HepG2 (cell line): ENCODE results near the gene NFIC. TPM values are rescaled to one million over a fixed set of nuclear protein-coding genes. Genes with fewer than 3 reads are reported as not detected.

Experiments used
- ARNT2 ChIP-seq: sonication (generic); formaldehyde crosslinking; IDR thresholded peaks from 2 replicates; pipeline ENCODE4 v1.8.0; 2022; ENCODE audit warnings: mild to moderate bottlenecking, low read depth, missing genetic modification reagents, moderate library complexity
- FOXP1 ChIP-seq, 2 experiments: fragments of 450-650 bp in 1 of 2; IDR thresholded peaks; 2 replicates each; pipeline ENCODE4 v1.6.1; 2017 to 2018; ENCODE audit warnings: antibody characterized with exemption in 1 of 2
- GABPB1 ChIP-seq: IDR thresholded peaks from 2 replicates; pipeline ENCODE4 v1.6.1; 2016; ENCODE audit warnings: mild to moderate bottlenecking, missing genetic modification reagents, moderate library complexity, missing compliant biosample characterization
- KAT2B ChIP-seq: fragments of 150-350 bp; IDR thresholded peaks from 2 replicates; pipeline ENCODE4 v1.6.1; 2014; ENCODE audit warnings: low read depth, low read length, borderline replicate concordance
- NFYC ChIP-seq: IDR thresholded peaks from 2 replicates; pipeline ENCODE4 v1.6.1; 2016; ENCODE audit warnings: missing genetic modification reagents, missing compliant biosample characterization
- PBX2 ChIP-seq: IDR thresholded peaks from 2 replicates; pipeline ENCODE4 v1.6.1; 2016; ENCODE audit warnings: control low read depth
- PLRG1 ChIP-seq: fragments of 450-650 bp; conservative IDR thresholded peaks from 2 replicates; pipeline ENCODE4 v1.6.1; 2016
- RNF2 ChIP-seq: fragments of 450-650 bp; conservative IDR thresholded peaks from 2 replicates; pipeline ENCODE4 v1.6.1; 2016; ENCODE audit warnings: low read depth
- SMYD3 ChIP-seq: sonication (generic); formaldehyde crosslinking; IDR thresholded peaks from 2 replicates; pipeline ENCODE4 v1.8.1; 2023; ENCODE audit warnings: mild to moderate bottlenecking, missing genetic modification reagents
- SNAI1 ChIP-seq: sonication (generic); formaldehyde crosslinking; IDR thresholded peaks from 2 replicates; pipeline ENCODE4 v1.5.0; 2020; ENCODE audit warnings: mild to moderate bottlenecking, missing genetic modification reagents, borderline replicate concordance
- THAP11 ChIP-seq: IDR thresholded peaks from 2 replicates; pipeline ENCODE4 v1.6.1; 2016; ENCODE audit warnings: missing biosample characterization, missing genetic modification reagents
- U2AF1 ChIP-seq: fragments of 200-400 bp; formaldehyde crosslinking; optimal IDR thresholded peaks from 2 replicates; pipeline ENCODE3; 2017; ENCODE audit warnings: mild to moderate bottlenecking, low read depth, low read length
- USF2 ChIP-seq, 2 experiments: sonication (generic) in 1 of 2; formaldehyde crosslinking in 1 of 2; IDR thresholded peaks; 2 replicates each; pipeline versions ENCODE4 v1.5.1 to v1.6.1; 2011 to 2020; ENCODE audit warnings: borderline replicate concordance in 1 of 2, low read depth in 1 of 2, low read length in 1 of 2, mild to moderate bottlenecking in 1 of 2, missing genetic modification reagents in 1 of 2, moderate library complexity in 1 of 2
- ZBTB44 ChIP-seq: sonication (generic); formaldehyde crosslinking; IDR thresholded peaks from 2 replicates; pipeline ENCODE4 v1.4.0; 2020; ENCODE audit warnings: missing genetic modification reagents
- ZNF256 ChIP-seq: sonication (generic); formaldehyde crosslinking; conservative IDR thresholded peaks from 2 replicates; pipeline ENCODE4 v1.4.0; 2020; ENCODE audit warnings: missing genetic modification reagents
- ZNF263 ChIP-seq: sonication (generic); formaldehyde crosslinking; IDR thresholded peaks from 2 replicates; pipeline ENCODE4 v1.4.0; 2020; ENCODE audit warnings: missing genetic modification reagents
- ZNF740 ChIP-seq: sonication (generic); formaldehyde crosslinking; IDR thresholded peaks from 2 replicates; pipeline ENCODE4 v1.4.0; 2020; ENCODE audit warnings: missing genetic modification reagents
- ZNF746 ChIP-seq: sonication (generic); formaldehyde crosslinking; IDR thresholded peaks from 2 replicates; pipeline ENCODE4 v1.8.0; 2022; ENCODE audit warnings: mild to moderate bottlenecking, missing genetic modification reagents
- polyA plus RNA-seq, 8 experiments: library from polyadenylated mRNA; depleted of rRNA in 3 of 8; stranded (reverse) in 7 of 8; unstranded in 1 of 8; fragments of >200 nt; fragmentation: Illumina TruSeq in 4 of 8; extraction: Trizol in 4 of 8; gene quantifications; 2 replicates each; pipeline versions ENCODE4 v1.2.1 to v1.2.3, GENCODE V29; 2011 to 2016; ENCODE audit warnings: low read depth in 4 of 8, missing spikeins in 1 of 8, mixed read lengths in 1 of 8; ENCODE audit not compliant: insufficient read depth in 1 of 8
- total RNA-seq, 5 experiments: library from RNA; depleted of rRNA; stranded (reverse); fragments of >200 nt; fragmentation: Illumina TruSeq; extraction: Trizol; gene quantifications; 2 replicates each; pipeline ENCODE4 v1.2.3, GENCODE V29; 2016; ENCODE audit warnings: low read depth in 1 of 5
- TF ChIP-seq, protein P1 (sequence below), 2 experiments: fragments of 450-650 bp in 1 of 2; sonication (generic) in 1 of 2; formaldehyde crosslinking; IDR thresholded peaks; 2 replicates each; pipeline versions ENCODE4 v1.5.0 to v1.8.0; 2020 to 2022; ENCODE audit warnings: mild to moderate bottlenecking in 1 of 2, missing genetic modification reagents in 1 of 2
- TF ChIP-seq, protein P2 (sequence below): sonication (generic); formaldehyde crosslinking; IDR thresholded peaks from 2 replicates; pipeline ENCODE4 v1.5.1; 2020; ENCODE audit warnings: missing genetic modification reagents, mild to moderate bottlenecking, borderline replicate concordance
- TF ChIP-seq, protein P3 (sequence below): sonication (generic); formaldehyde crosslinking; IDR thresholded peaks from 2 replicates; pipeline ENCODE4 v1.5.0; 2020; ENCODE audit warnings: mild to moderate bottlenecking, missing genetic modification reagents

Gene NFIC
- total and polyA plus RNA-seq, 2 of the 13 experiments (the other 11 are each of a cell fraction or from before 2014, with no cell fraction given) = 1.3 to 2.5 TPM

- TF ChIP-seq ARNT2 (CRISPR knock-in tag) (no peak), FOXP1 (IDR thresholded peaks at IDR 0.05) (no peak), FOXP1 (CRISPR knock-in tag; IDR thresholded peaks at IDR 0.05) (peak; percentile 33; the same call in 1 of the 2 replicates), ZBTB44 (no peak), ZNF740 (CRISPR knock-in tag) (no peak), PBX2 (CRISPR knock-in tag) (no peak), KAT2B (no peak), RNF2 (no peak), GABPB1 (peak; percentile 27; the same call in 1 of the 2 replicates), ZNF746 (no peak), SNAI1 (no peak), SMYD3 (CRISPR knock-in tag) (no peak), THAP11 (0 out of 2 replicates have a peak, but pooled peaks have one; percentile 35), U2AF1 (no peak), USF2 (IDR thresholded peaks at IDR 0.05; ENCODE audit: low read depth, low read length) (no peak), USF2 (CRISPR knock-in tag; IDR thresholded peaks at IDR 0.05; ENCODE audit: borderline replicate concordance) (no peak), ZNF263 (CRISPR knock-in tag) (peak; percentile 42; the same call in 1 of the 2 replicates), ZNF256 (CRISPR knock-in tag) (no peak), NFYC (no peak), PLRG1 (no peak)
- TF ChIP-seq, protein P1, sequence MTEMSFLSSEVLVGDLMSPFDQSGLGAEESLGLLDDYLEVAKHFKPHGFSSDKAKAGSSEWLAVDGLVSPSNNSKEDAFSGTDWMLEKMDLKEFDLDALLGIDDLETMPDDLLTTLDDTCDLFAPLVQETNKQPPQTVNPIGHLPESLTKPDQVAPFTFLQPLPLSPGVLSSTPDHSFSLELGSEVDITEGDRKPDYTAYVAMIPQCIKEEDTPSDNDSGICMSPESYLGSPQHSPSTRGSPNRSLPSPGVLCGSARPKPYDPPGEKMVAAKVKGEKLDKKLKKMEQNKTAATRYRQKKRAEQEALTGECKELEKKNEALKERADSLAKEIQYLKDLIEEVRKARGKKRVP (CRISPR knock-in tag; IDR thresholded peaks at IDR 0.05) = no peak
- TF ChIP-seq, protein P2, sequence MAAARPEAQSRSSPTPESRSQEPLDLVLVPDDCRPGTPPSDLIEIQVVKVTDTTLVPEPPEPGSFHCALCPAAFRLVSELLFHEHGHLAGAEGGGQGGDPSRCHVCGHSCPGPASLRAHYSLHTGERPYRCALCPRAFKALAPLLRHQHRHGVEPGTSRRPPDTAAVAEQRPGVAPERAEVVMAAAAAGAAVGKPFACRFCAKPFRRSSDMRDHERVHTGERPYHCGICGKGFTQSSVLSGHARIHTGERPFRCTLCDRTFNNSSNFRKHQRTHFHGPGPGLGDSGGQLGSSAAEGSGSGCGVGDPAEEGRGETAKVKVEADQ = 0 out of 2 replicates have a peak, but pooled peaks have one; percentile 35
- TF ChIP-seq, protein P3, sequence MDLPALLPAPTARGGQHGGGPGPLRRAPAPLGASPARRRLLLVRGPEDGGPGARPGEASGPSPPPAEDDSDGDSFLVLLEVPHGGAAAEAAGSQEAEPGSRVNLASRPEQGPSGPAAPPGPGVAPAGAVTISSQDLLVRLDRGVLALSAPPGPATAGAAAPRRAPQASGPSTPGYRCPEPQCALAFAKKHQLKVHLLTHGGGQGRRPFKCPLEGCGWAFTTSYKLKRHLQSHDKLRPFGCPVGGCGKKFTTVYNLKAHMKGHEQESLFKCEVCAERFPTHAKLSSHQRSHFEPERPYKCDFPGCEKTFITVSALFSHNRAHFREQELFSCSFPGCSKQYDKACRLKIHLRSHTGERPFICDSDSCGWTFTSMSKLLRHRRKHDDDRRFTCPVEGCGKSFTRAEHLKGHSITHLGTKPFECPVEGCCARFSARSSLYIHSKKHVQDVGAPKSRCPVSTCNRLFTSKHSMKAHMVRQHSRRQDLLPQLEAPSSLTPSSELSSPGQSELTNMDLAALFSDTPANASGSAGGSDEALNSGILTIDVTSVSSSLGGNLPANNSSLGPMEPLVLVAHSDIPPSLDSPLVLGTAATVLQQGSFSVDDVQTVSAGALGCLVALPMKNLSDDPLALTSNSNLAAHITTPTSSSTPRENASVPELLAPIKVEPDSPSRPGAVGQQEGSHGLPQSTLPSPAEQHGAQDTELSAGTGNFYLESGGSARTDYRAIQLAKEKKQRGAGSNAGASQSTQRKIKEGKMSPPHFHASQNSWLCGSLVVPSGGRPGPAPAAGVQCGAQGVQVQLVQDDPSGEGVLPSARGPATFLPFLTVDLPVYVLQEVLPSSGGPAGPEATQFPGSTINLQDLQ (CRISPR knock-in tag) = no peak
These were observed 45.3 kb downstream of the NFIC start (continued) for GRCh38 chr19:3411636-3412035.
